T-cell (primary cell): ENCODE measurements around the gene NACA2. TPM values are rescaled to one million over a fixed set of nuclear protein-coding genes. Genes with fewer than 3 reads are reported as not detected.
A peak's percentile ranks its signal among the peaks of the same experiment; 100 is the strongest.

Experiments used
- ATAC-seq, 4 experiments: fragments of 200-7000 bp in 3 of 4; fragments of 150-1000 bp in 1 of 4; cut with Tn5 transposase; replicated peaks in 1 of 4; 1 replicate in 3 of 4; 2 replicates in 1 of 4; pipeline ENCODE4 v1.10.0; 2021; ENCODE audit warnings: moderate library complexity in 3 of 4, mild to moderate bottlenecking in 2 of 4, moderate number of reproducible peaks in 1 of 4
- CTCF ChIA-PET, 2 donors: fragments of 300-600 bp; sonication (Branson Sonifier 250); formaldehyde crosslinking; loops; one replicate each; lab custom pipeline; 2022; ENCODE audit warnings: antibody characterized with exemption in 2 of 2; lab: Charles Lee
- POLR2A ChIA-PET, 2 donors: fragments of 300-600 bp; sonication (Branson Sonifier 250); formaldehyde crosslinking; loops; one replicate each; lab custom pipeline; 2022; ENCODE audit warnings: antibody characterized with exemption in 2 of 2; lab: Charles Lee
- DNase-seq, 35 experiments: peaks; one replicate each; pipeline versions ENCODE4 v3.0.0 to v3.0.0-alpha.2; 2013 to 2023
- H3K27ac ChIP-seq: one replicate; pipeline ENCODE4 v1.5.1; 2013; ENCODE audit warnings: low read length
- H3K27me3 ChIP-seq, 2 experiments: replicated peaks in 1 of 2; 1 replicate in 1 of 2; 2 replicates in 1 of 2; pipeline versions ENCODE4 v1.6.1 to v1.7.0; 2013; ENCODE audit warnings: low read length in 1 of 2, mixed read lengths in 1 of 2; ENCODE audit not compliant: control insufficient read depth in 2 of 2, insufficient read depth in 2 of 2; ENCODE audit errors: extremely low read depth in 1 of 2
- H3K36me3 ChIP-seq, 2 donors: 1 replicate in 1 of 2; 2 replicates in 1 of 2; pipeline versions ENCODE4 v1.6.1 to v1.7.0; 2013; ENCODE audit warnings: low read length in 1 of 2; ENCODE audit not compliant: control insufficient read depth in 2 of 2, insufficient read depth in 1 of 2; ENCODE audit errors: extremely low read depth in 1 of 2
- H3K4me1 ChIP-seq, 2 experiments: 1 replicate in 1 of 2; 2 replicates in 1 of 2; pipeline versions ENCODE4 v1.6.1 to v1.7.0; 2013; ENCODE audit warnings: low read length in 2 of 2, mixed read lengths in 1 of 2; ENCODE audit not compliant: insufficient read depth in 2 of 2, control insufficient read depth in 1 of 2; ENCODE audit errors: extremely low read depth in 1 of 2
- H3K4me3 ChIP-seq, 2 donors: 1 replicate in 1 of 2; 2 replicates in 1 of 2; pipeline versions ENCODE4 v1.5.1 to v1.7.0; 2013; ENCODE audit warnings: mild to moderate bottlenecking in 2 of 2, low read length in 1 of 2, moderate library complexity in 1 of 2; ENCODE audit not compliant: control insufficient read depth in 1 of 2; ENCODE audit errors: extremely low read depth in 1 of 2
- H3K9me3 ChIP-seq: 2 replicates; pipeline ENCODE4 v1.7.0; 2013
- H3K27ac Mint-ChIP-seq, 2 donors: one replicate each; pipeline ENCODE4 v1.8.0; 2020 to 2021; ENCODE audit warnings: mild to moderate bottlenecking in 2 of 2, mixed read lengths in 2 of 2
- H3K27me3 Mint-ChIP-seq, 2 donors: one replicate each; pipeline ENCODE4 v1.8.0; 2021 to 2022; ENCODE audit warnings: mixed read lengths in 2 of 2
- H3K36me3 Mint-ChIP-seq: one replicate; pipeline ENCODE4 v1.8.0; 2021; ENCODE audit warnings: mixed read lengths
- H3K4me1 Mint-ChIP-seq, 3 donors: one replicate each; pipeline ENCODE4 v1.8.0; 2020 to 2022; ENCODE audit warnings: mixed read lengths in 3 of 3, mild to moderate bottlenecking in 1 of 3
- H3K4me3 Mint-ChIP-seq, 3 donors: one replicate each; pipeline ENCODE4 v1.8.0; 2020 to 2022; ENCODE audit warnings: mild to moderate bottlenecking in 3 of 3, mixed read lengths in 3 of 3, moderate library complexity in 3 of 3
- H3K9me3 Mint-ChIP-seq, 3 donors: one replicate each; pipeline ENCODE4 v1.8.0; 2020 to 2022; ENCODE audit warnings: mixed read lengths in 3 of 3
- WGBS: methylation state at CpG from one replicate; pipeline ENCODE4 v1.1.5; 2013; ENCODE audit warnings: missing lambda C conversion rate; ENCODE audit not compliant: insufficient coverage; 5-methylcytosine and 5-hydroxymethylcytosine counted together
- total RNA-seq, 35 experiments: library from RNA in 6 of 35; stranded (reverse) in 6 of 35; fragments of 120-200 nt in 1 of 35; gene quantifications; one replicate each; pipeline versions ENCODE4 v1.2.1 to v1.2.4 and lab custom pipeline; 2013 to 2026

The NACA2 gene
- total RNA-seq (not detected), total RNA-seq (lab: John Stamatoyannopoulos, UW) (1.7 to 7.4 (median 4.5) reads per million in 29 experiments)
- 0.57 TPM for total RNA-seq (2013)

DNA sequence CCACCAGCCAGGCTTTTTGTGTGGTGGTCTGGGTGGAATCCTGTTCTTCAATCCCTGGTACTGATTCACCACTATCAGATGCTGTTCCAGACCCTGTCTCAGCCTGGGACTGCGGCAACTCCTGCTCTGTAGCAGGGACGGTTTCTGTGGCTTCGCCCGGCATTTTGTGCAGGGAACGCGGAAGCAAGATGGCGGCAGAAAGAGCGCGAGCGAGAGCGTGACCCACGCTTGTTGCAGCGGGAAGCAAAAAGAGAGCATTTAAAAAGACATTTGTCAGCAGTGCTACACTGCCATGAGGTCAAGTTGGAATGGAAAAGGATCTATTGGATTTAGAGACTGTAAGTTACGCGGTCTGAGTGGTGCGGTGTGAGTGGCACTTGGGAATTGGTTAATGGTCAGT lies at the start of gene NACA2:
TSS of gene NACA2 (minus strand) at position 202 of the 400 bp plus-strand sequence. CDS start at position 163, 39 bp downstream.
- Histone ChIP-seq H3K4me1 (no peaks in the 10 kb centered on the region), H3K27me3 (peaks cover 3 to 10% of the 10 kb centered on the region in 2 experiments), H3K9me3 (no peaks in the 10 kb centered on the region), H3K4me3 (no peak within 1 kb of the TSS), H3K36me3 (no peaks in the 10 kb centered on the region), H3K27ac (no peak within 1 kb of the TSS)
- ChIA-PET CTCF (no interaction called here), POLR2A (no interaction called here)
- Mint-ChIP-seq H3K36me3 (no peaks in the 10 kb centered on the region), H3K4me3 (no peak within 1 kb of the TSS), H3K4me1 (no peaks in the 10 kb centered on the region), H3K27ac (no peak within 1 kb of the TSS), H3K9me3 (no peaks in the 10 kb centered on the region), H3K27me3 (peaks cover 12 to 14% of the 10 kb centered on the region in 2 donors)
- DNase-seq (no peak), ATAC-seq (no peak)
- WGBS: 98% methylated on average over 13 of the region's 16 CpGs

DNA sequence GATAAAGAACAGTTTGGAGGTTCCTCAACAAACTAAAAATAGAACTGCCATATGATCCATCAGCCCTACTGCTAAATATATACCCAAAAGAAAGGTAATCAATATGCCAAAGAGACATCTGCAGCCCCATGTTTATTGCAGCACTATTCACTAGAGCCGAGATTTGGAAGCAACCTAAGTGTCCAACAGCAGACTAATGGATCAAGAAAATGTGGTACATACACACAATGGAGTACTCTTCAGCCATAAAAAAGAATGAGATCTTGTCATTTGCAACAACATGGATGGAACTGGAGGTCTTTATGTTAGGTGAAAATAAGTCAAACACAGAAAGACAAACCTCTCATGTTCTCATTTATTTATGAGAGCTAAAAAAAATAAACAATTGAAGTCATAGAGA lies 48.8 kb upstream of the NACA2 start:
- ATAC-seq (no peak), DNase-seq (no peak)
- ChIA-PET CTCF (no interaction called here), POLR2A (no interaction called here)
- H3K9me3 Mint-ChIP-seq: peaks cover 0 to 8% (median 4%) of the 10 kb centered on the region in 3 donors
- H3K27ac Mint-ChIP-seq: no peak overlapping the region
- Histone ChIP-seq H3K9me3 (no peaks in the 10 kb centered on the region), H3K36me3 (no peaks in the 10 kb centered on the region), H3K27me3 (peaks cover 0 to 10% of the 10 kb centered on the region in 2 experiments), H3K4me1 (no peaks in the 10 kb centered on the region), H3K4me3 (no peak overlapping the region), H3K27ac (no peak overlapping the region)
- peaks cover 39 to 42% of the 10 kb centered on the region in 2 donors for H3K27me3 Mint-ChIP-seq
- no peak overlapping the region for H3K4me3 Mint-ChIP-seq
- H3K4me1 Mint-ChIP-seq: no peaks in the 10 kb centered on the region
- H3K36me3 Mint-ChIP-seq: no peaks in the 10 kb centered on the region
- WGBS: no CpG with 5 or more reads among the region's 1 CpG

DNA sequence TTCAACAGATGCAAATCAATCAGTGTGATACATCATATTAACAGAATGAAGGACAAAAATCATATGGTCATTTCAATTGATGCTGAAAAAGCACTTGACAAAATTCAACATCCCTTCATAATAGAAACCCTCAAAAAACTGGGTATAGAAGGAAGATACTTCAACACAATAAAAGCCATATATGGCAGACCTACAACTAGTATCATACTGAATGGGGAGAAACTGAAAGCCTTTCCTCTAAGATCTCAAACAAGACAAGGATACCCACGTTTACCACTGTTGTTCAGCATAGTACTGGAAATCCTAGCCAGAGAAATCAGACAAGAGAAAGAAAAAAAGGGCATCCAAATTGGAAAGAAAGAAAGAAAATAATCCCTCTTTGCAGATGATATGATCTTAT lies 47.1 kb upstream of the NACA2 start:
- H3K4me3 ChIP-seq: no peak overlapping the region
- WGBS: no CpG with 5 or more reads among the region's 1 CpG
- peaks cover 0 to 6% of the 10 kb centered on the region in 2 experiments for H3K27me3 ChIP-seq
- H3K36me3 Mint-ChIP-seq: no peaks in the 10 kb centered on the region
- H3K4me3 Mint-ChIP-seq: no peak overlapping the region
- DNase-seq: no peak
- H3K4me1 Mint-ChIP-seq: no peaks in the 10 kb centered on the region
- H3K27me3 Mint-ChIP-seq: peaks cover 53 to 55% of the 10 kb centered on the region in 2 donors
- no peaks in the 10 kb centered on the region for H3K36me3 ChIP-seq
- ChIA-PET POLR2A (no interaction called here), CTCF (interaction anchor here (0.6 to 1.2 kb wide), 2 partner anchors 50 to 199 kb away, joined by 3 to 4 read pairs; no protein-coding TSS in a partner anchor)
- no peak overlapping the region for H3K27ac ChIP-seq
- no peak overlapping the region for H3K27ac Mint-ChIP-seq
- peaks cover 0 to 8% (median 4%) of the 10 kb centered on the region in 3 donors for H3K9me3 Mint-ChIP-seq
- H3K4me1 ChIP-seq: no peaks in the 10 kb centered on the region
- no peaks in the 10 kb centered on the region for H3K9me3 ChIP-seq
- no peak for ATAC-seq

DNA sequence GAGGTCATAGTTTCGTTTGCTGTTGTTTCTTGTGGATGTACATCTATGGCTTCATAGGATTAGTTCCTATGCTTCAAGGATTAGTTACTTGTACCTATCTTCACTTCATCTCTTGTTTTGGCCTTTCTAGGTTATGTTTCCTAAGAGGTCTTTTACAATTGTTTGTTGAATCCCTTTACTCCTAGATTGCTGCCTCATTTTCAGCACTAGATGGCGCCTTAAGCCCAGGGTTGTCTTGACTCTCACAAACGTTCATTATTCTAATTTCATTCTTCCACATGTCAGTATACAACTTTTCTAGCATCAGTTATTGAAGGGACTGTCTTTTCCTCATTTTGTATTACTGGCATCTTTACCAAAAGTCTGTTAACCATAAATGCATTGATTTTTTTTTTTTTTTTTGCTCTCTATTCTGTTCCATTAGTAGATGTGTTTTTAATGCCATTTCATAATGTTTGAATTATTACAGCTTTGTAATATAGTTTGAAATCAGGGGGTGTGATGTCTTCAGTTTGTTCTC lies 45.0 kb upstream of the NACA2 start:
- Mint-ChIP-seq H3K36me3 (no peaks in the 10 kb centered on the region), H3K4me3 (no peak overlapping the region), H3K4me1 (no peaks in the 10 kb centered on the region), H3K27me3 (peaks cover 66 to 67% of the 10 kb centered on the region in 2 donors), H3K9me3 (peaks cover 0 to 8% (median 4%) of the 10 kb centered on the region in 3 donors), H3K27ac (no peak overlapping the region)
- POLR2A ChIA-PET: interaction anchor here (0.6 kb wide), 2 partner anchors 249 to 430 kb away, joined by 3 to 8 read pairs; no protein-coding TSS in a partner anchor
- Histone ChIP-seq H3K4me3 (no peak overlapping the region), H3K27me3 (peaks cover 0 to 7% of the 10 kb centered on the region in 2 experiments), H3K36me3 (no peaks in the 10 kb centered on the region), H3K4me1 (no peaks in the 10 kb centered on the region), H3K27ac (no peak overlapping the region), H3K9me3 (no peaks in the 10 kb centered on the region)
- CTCF ChIA-PET: interaction anchor here in 1 of 2 donors (1.0 kb wide), 2 partner anchors 201 to 430 kb away, joined by 3 to 5 read pairs; no protein-coding TSS in a partner anchor
- no CpG with 5 or more reads among the region's 3 CpGs for WGBS
- DNase-seq: peak in 28 of 35 experiments; percentile 4 to 72 (median 30)
- no peak for ATAC-seq

DNA sequence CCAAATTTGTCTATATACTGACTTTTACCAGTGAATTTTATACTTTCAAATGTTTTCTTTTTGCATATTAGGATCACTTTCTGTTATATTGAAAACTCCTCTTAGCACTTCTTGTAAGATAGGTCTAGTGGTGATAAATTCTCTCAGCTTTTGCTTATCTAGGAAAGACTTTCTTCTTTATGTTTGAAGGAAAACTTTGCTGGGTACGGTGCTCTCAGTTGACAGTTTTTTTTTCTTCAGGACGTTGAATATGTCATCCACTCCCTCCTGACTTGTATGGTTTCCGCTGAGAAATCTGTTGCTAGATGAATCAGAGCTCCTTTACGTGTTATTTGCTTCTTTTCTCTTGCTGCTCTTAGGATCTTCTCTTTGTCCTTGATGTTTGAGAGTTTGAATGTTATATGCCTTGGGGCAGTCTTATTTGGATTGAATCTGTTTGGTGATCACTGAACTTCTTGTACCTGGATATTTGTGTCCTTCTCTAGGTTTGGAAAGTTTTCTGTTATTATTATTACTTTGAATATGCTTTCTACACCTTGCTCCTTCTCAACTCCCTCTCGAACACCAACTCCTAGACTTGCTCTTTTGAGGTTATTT lies 44.0 kb upstream of the NACA2 start:
- peaks cover 69 to 72% of the 10 kb centered on the region in 2 donors for H3K27me3 Mint-ChIP-seq

DNA sequence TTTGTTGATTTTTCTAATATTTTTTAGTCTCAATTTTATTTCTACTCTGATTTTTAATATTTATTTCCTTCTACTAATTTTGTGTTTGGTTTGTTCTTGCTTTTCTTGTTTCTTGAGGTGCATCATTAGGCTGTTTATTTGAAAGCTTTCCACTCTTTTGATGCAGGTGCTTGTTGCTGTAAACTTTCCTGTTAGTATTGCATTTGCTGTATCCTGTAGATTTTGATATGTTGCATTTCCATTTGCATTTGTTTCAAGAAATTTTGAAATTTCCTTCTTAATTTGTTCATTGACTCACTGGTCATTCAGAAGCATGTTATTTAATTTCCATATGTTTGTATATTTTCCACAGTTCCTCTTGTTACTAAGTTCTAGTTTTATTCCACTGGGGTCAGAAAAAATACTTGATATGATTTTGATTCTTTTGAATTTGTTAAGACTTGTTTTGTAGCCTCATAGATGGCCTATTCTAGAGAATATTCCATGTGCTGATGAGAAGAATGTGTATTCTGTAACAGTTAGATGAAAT lies 43.1 kb upstream of the NACA2 start:
- H3K27ac ChIP-seq: no peak overlapping the region
- Mint-ChIP-seq H3K36me3 (no peaks in the 10 kb centered on the region), H3K4me1 (no peaks in the 10 kb centered on the region), H3K9me3 (peaks cover 0 to 8% (median 4%) of the 10 kb centered on the region in 3 donors), H3K4me3 (no peak overlapping the region), H3K27me3 (peaks cover 67 to 69% of the 10 kb centered on the region in 2 donors), H3K27ac (no peak overlapping the region)
- no peak for DNase-seq
- ChIA-PET POLR2A (no interaction called here), CTCF (interaction anchor here in 1 of 2 donors (0.6 to 1.3 kb wide), 2 partner anchors 12 to 98 kb away, joined by 3 read pairs; no protein-coding TSS in a partner anchor)
- H3K36me3 ChIP-seq: no peaks in the 10 kb centered on the region
- peaks cover 0 to 10% of the 10 kb centered on the region in 2 experiments for H3K27me3 ChIP-seq
- ATAC-seq: no peak
- H3K9me3 ChIP-seq: no peaks in the 10 kb centered on the region
- no peak overlapping the region for H3K4me3 ChIP-seq
- no peaks in the 10 kb centered on the region for H3K4me1 ChIP-seq

More for the DNA sequence above, 44.0 kb upstream of the NACA2 start:
- Histone ChIP-seq H3K36me3 (no peaks in the 10 kb centered on the region), H3K4me1 (no peaks in the 10 kb centered on the region), H3K9me3 (no peaks in the 10 kb centered on the region), H3K27me3 (peaks cover 0 to 7% of the 10 kb centered on the region in 2 experiments), H3K4me3 (no peak overlapping the region), H3K27ac (no peak overlapping the region)
- Mint-ChIP-seq H3K4me3 (no peak overlapping the region), H3K9me3 (peaks cover 0 to 8% (median 4%) of the 10 kb centered on the region in 3 donors), H3K27ac (no peak overlapping the region), H3K36me3 (no peaks in the 10 kb centered on the region), H3K4me1 (no peaks in the 10 kb centered on the region)
- ATAC-seq (no peak), DNase-seq (no peak)
- WGBS: 74% methylated on average over 3 of the region's 5 CpGs
- ChIA-PET CTCF (interaction anchor here in 1 of 2 donors (0.5 to 1.3 kb wide), 4 partner anchors 11 to 431 kb away, joined by 3 to 5 read pairs (median 4); no protein-coding TSS in a partner anchor), POLR2A (interaction anchor here in 1 of 2 donors (0.6 kb wide), 1 partner anchor 250 kb away, joined by 3 read pairs; no protein-coding TSS in a partner anchor)
